HEK293 (cell line): ENCODE measurements around the gene DNAJB6.

ENCODE experiments used
- SCRT1 ChIP-seq: fragments of 450-650 bp; formaldehyde crosslinking; IDR thresholded peaks from 2 replicates; pipeline ENCODE4 v1.5.1; 2016; ENCODE audit warnings: missing biosample characterization, missing genetic modification characterization, borderline replicate concordance
- ZEB2 ChIP-seq: fragments of 450-650 bp; formaldehyde crosslinking; IDR thresholded peaks from 2 replicates; pipeline ENCODE4 v1.5.1; 2016; ENCODE audit warnings: missing biosample characterization, missing genetic modification characterization
- ZNF174 ChIP-seq: fragments of 450-650 bp; formaldehyde crosslinking; IDR thresholded peaks from 2 replicates; pipeline ENCODE4 v1.5.0; 2017; ENCODE audit warnings: missing biosample characterization, mild to moderate bottlenecking, missing genetic modification characterization
- ZNF2 ChIP-seq: fragments of 450-650 bp; formaldehyde crosslinking; IDR thresholded peaks from 2 replicates; pipeline ENCODE4 v1.5.1; 2016; ENCODE audit warnings: missing biosample characterization, missing genetic modification characterization
- ZNF239 ChIP-seq: fragments of 450-650 bp; formaldehyde crosslinking; IDR thresholded peaks from 2 replicates; pipeline ENCODE4 v1.5.1; 2016; ENCODE audit warnings: missing biosample characterization, missing genetic modification characterization
- ZNF274 ChIP-seq, 2 experiments: fragments of 200-500 bp in 1 of 2; fragments of 450-650 bp in 1 of 2; sonication (Bioruptor generic) in 1 of 2; formaldehyde crosslinking in 1 of 2; IDR thresholded peaks; 2 replicates each; pipeline versions ENCODE4 v1.5.1 to v1.6.1; 2014 to 2016; ENCODE audit warnings: borderline replicate concordance in 1 of 2, inconsistent platforms in 1 of 2, low read length in 1 of 2, missing biosample characterization in 1 of 2, missing genetic modification characterization in 1 of 2
- ZNF501 ChIP-seq: fragments of 450-650 bp; formaldehyde crosslinking; IDR thresholded peaks from 2 replicates; pipeline ENCODE4 v1.5.1; 2016; ENCODE audit warnings: missing biosample characterization, missing genetic modification characterization
- ZNF561 ChIP-seq: fragments of 450-650 bp; IDR thresholded peaks from 2 replicates; pipeline ENCODE4 v1.5.1; 2018; ENCODE audit warnings: missing biosample characterization, missing genetic modification characterization, borderline replicate concordance
- TF ChIP-seq, protein P1 (sequence below): fragments of 450-650 bp; formaldehyde crosslinking; IDR thresholded peaks from 2 replicates; pipeline ENCODE4 v1.5.1; 2016; ENCODE audit warnings: missing biosample characterization, missing genetic modification characterization
- TF ChIP-seq, protein P2 (sequence below): fragments of 450-650 bp; formaldehyde crosslinking; IDR thresholded peaks from 2 replicates; pipeline ENCODE4 v1.5.1; 2016; ENCODE audit warnings: missing biosample characterization, missing genetic modification characterization

DNA sequence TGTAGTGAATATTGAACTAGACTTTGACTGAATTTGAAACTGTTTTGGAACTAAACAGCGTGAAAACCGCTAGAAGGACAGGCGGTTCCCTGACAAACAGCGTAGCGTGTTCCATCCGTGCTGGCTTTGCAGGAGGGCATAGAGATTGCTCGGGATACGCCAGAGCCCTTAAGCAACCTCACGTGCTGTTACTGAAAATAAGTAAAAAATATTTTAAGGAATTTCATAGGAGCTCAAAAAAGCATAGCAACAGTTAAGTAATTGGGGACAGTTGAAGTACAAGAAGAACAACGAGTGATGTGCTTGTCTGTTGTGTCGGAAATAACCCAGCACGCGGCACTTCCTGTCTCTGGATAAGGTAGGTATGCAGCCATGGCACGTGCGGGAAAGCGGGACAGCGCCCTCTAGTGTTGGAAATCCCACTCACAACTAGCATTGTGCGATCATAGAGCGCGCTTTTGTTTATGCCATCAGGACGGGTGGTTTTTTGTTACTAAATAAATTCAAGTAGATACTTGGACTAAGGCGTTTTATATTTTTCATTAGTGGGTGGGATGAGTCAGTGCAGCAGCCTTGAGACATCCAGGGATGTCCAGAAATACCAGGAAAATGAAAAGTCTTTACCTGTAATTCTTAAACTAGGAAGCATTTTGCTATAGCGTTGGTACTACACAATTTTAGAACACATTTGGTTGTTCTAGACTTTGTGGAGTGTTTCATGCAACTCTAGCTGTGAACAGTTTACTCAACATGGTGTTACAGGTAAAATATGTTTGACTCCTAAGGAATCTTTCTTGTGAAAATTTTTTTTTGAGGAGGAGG is 50.4 kb downstream of the DNAJB6 start:
- TF ChIP-seq, protein P1, sequence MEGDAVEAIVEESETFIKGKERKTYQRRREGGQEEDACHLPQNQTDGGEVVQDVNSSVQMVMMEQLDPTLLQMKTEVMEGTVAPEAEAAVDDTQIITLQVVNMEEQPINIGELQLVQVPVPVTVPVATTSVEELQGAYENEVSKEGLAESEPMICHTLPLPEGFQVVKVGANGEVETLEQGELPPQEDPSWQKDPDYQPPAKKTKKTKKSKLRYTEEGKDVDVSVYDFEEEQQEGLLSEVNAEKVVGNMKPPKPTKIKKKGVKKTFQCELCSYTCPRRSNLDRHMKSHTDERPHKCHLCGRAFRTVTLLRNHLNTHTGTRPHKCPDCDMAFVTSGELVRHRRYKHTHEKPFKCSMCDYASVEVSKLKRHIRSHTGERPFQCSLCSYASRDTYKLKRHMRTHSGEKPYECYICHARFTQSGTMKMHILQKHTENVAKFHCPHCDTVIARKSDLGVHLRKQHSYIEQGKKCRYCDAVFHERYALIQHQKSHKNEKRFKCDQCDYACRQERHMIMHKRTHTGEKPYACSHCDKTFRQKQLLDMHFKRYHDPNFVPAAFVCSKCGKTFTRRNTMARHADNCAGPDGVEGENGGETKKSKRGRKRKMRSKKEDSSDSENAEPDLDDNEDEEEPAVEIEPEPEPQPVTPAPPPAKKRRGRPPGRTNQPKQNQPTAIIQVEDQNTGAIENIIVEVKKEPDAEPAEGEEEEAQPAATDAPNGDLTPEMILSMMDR (tag by site-specific recombination): peak; percentile 81
- TF ChIP-seq SCRT1 (tag by site-specific recombination) (no peak), ZNF501 (tag by site-specific recombination) (no peak), ZNF2 (tag by site-specific recombination) (0 out of 2 replicates have a peak, but pooled peaks have one; percentile 45), ZNF239 (tag by site-specific recombination) (no peak), ZNF174 (no peak), ZNF274 (IDR thresholded peaks at IDR 0.05; ENCODE audit: low read length) (no peak), ZNF274 (tag by site-specific recombination; IDR thresholded peaks at IDR 0.05; ENCODE audit: borderline replicate concordance) (no peak), ZNF561 (no peak), ZEB2 (peak; percentile 38; the same call in 1 of the 2 replicates)
- TF ChIP-seq, protein P2, sequence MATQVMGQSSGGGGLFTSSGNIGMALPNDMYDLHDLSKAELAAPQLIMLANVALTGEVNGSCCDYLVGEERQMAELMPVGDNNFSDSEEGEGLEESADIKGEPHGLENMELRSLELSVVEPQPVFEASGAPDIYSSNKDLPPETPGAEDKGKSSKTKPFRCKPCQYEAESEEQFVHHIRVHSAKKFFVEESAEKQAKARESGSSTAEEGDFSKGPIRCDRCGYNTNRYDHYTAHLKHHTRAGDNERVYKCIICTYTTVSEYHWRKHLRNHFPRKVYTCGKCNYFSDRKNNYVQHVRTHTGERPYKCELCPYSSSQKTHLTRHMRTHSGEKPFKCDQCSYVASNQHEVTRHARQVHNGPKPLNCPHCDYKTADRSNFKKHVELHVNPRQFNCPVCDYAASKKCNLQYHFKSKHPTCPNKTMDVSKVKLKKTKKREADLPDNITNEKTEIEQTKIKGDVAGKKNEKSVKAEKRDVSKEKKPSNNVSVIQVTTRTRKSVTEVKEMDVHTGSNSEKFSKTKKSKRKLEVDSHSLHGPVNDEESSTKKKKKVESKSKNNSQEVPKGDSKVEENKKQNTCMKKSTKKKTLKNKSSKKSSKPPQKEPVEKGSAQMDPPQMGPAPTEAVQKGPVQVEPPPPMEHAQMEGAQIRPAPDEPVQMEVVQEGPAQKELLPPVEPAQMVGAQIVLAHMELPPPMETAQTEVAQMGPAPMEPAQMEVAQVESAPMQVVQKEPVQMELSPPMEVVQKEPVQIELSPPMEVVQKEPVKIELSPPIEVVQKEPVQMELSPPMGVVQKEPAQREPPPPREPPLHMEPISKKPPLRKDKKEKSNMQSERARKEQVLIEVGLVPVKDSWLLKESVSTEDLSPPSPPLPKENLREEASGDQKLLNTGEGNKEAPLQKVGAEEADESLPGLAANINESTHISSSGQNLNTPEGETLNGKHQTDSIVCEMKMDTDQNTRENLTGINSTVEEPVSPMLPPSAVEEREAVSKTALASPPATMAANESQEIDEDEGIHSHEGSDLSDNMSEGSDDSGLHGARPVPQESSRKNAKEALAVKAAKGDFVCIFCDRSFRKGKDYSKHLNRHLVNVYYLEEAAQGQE (tag by site-specific recombination): no peak
